Stimulated activated CD8-positive, alpha-beta memory T cell treated with anti-CD3 and anti-CD28 coated beads, Interleukin-7, amount 100 ng/mL, for 1 hour (primary cell): ENCODE measurements around the gene NIM1K.
"Not testable (repeated sequence)": the region's sequence is repeated elsewhere in the genome, so short reads cannot be mapped to it uniquely, and the experiment has no call there.

Source experiments
- DNase-seq, 2 donors: peaks; one replicate each; pipeline ENCODE4 v3.0.0-alpha.2; 2020; ENCODE audit warnings: low read depth in 2 of 2

NIM1K gene

GRCh38 chr5:43190755-43191603, 1.0 kb upstream of the NIM1K start:
- DNase-seq, result no peak

- no peak for DNase-seq
These were observed 644 bp downstream of the NIM1K start for GRCh38 chr5:43192558-43193180.

- no peak for DNase-seq
These were observed 1.3 kb downstream of the NIM1K start for GRCh38 chr5:43193181-43193893.

GRCh38 chr5:43193894-43194265, 1.9 kb downstream of the NIM1K start:
- DNase-seq, result no peak

- DNase-seq, result no peak
These were observed 3.7 kb downstream of the NIM1K start for GRCh38 chr5:43195670-43196265.

GRCh38 chr5:43197535-43197934, 5.5 kb downstream of the NIM1K start:
- no peak for DNase-seq

- DNase-seq, result not testable (repeated sequence)
These were observed 9.4 kb downstream of the NIM1K start for GRCh38 chr5:43201442-43201841.

GRCh38 chr5:43202380-43202779, 10.4 kb downstream of the NIM1K start:
- DNase-seq, result no peak

GRCh38 chr5:43203373-43203772, 11.3 kb downstream of the NIM1K start:
- no peak for DNase-seq

- DNase-seq, result no peak
These were observed 12.9 kb downstream of the NIM1K start for GRCh38 chr5:43204958-43205357.

GRCh38 chr5:43207601-43208000, 15.6 kb downstream of the NIM1K start:
- DNase-seq, result no peak

GRCh38 chr5:43208658-43209057, 16.6 kb downstream of the NIM1K start:
- DNase-seq, result no peak

- no peak for DNase-seq
These were observed 17.0 kb downstream of the NIM1K start for GRCh38 chr5:43209060-43209459.

- no peak for DNase-seq
These were observed 17.8 kb downstream of the NIM1K start for GRCh38 chr5:43209833-43210232.

- DNase-seq, result no peak
These were observed 18.5 kb downstream of the NIM1K start for GRCh38 chr5:43210570-43210969.

- no peak for DNase-seq
These were observed 21.9 kb downstream of the NIM1K start for GRCh38 chr5:43213951-43214350.

GRCh38 chr5:43215073-43215631, 23.1 kb downstream of the NIM1K start:
- DNase-seq, result no peak

GRCh38 chr5:43216941-43217340, 24.9 kb downstream of the NIM1K start:
- DNase-seq, result no peak

- DNase-seq, result no peak
These were observed 27.1 kb downstream of the NIM1K start for GRCh38 chr5:43219120-43219519.

GRCh38 chr5:43221502-43221901, 29.5 kb downstream of the NIM1K start:
- no peak for DNase-seq

GRCh38 chr5:43225649-43226245, 33.7 kb downstream of the NIM1K start:
- DNase-seq, result no peak

GRCh38 chr5:43227655-43228054, 35.6 kb downstream of the NIM1K start:
- no peak for DNase-seq
